ENCODE results near the gene TP53.

TP53 gene

GRCh38 chr17:7654832-7655540 is 32.3 kb downstream of the TP53 start:
- Histone ChIP-seq H2AK5ac (ENCODE audit: low read length, severe bottlenecking) (no peak overlapping the region), H2BK120ac (ENCODE audit: low read depth, low read length) (no peak overlapping the region), H3K14ac (ENCODE audit: low read length in 2 of 2) (no peak overlapping the region), H3K18ac (ENCODE audit: low read depth in 1 of 2, low read length in 2 of 2) (no peak overlapping the region), H2BK12ac (ENCODE audit: low read length in 2 of 2) (no peak overlapping the region), H2BK5ac (ENCODE audit: low read depth, low read length, poor library complexity, severe bottlenecking) (no peak overlapping the region), H3K9me3 (ENCODE audit: control insufficient read depth, low read length) (no peaks in the 10 kb centered on the region), H3K4me3 (ENCODE audit: insufficient read depth in 1 of 2, low read depth in 1 of 2, low read length in 2 of 2) (no peak overlapping the region), H3K27me3 (ENCODE audit: control insufficient read depth in 1 of 2, insufficient read depth in 1 of 2, low read length in 2 of 2) (peaks cover 59 to 65% of the 10 kb centered on the region in 2 experiments), H2AFZ (ENCODE audit: low read depth, low read length) (no peak overlapping the region), H3K27ac (ENCODE audit: low read length, poor library complexity, severe bottlenecking) (no peak overlapping the region), H3K23ac (ENCODE audit: low read length in 2 of 2) (no peak overlapping the region), H3K36me3 (ENCODE audit: control insufficient read depth in 1 of 2, insufficient read depth in 2 of 2, low read depth in 1 of 2, low read length in 2 of 2) (no peaks in the 10 kb centered on the region), H3K4me2 (ENCODE audit: low read length, poor library complexity, severe bottlenecking) (no peak overlapping the region), H3K4me1 (ENCODE audit: control insufficient read depth, insufficient read depth, low read depth, low read length) (peaks cover 21% of the 10 kb centered on the region), H4K8ac (ENCODE audit: low read length) (no peak overlapping the region), H3K9ac (ENCODE audit: low read length) (no peak overlapping the region), H3K79me1 (replicated peaks; ENCODE audit: low read length, poor library complexity, severe bottlenecking) (no peaks in the 10 kb centered on the region), H4K91ac (ENCODE audit: low read length) (no peak overlapping the region), H3K4ac (ENCODE audit: low read depth in 1 of 2, low read length in 2 of 2) (no peak overlapping the region), H2BK15ac (ENCODE audit: low read depth, poor library complexity, severe bottlenecking) (no peak overlapping the region)
- 84% methylated on average over 13 of the region's 16 CpGs for WGBS
- no peak for DNase-seq

GRCh38 chr17:7652388-7653356 is 34.6 kb downstream of the TP53 start:
- Histone ChIP-seq H3K9me3 (ENCODE audit: control insufficient read depth, low read length) (no peaks in the 10 kb centered on the region), H3K4me3 (ENCODE audit: insufficient read depth in 1 of 2, low read depth in 1 of 2, low read length in 2 of 2) (no peak overlapping the region), H2BK15ac (ENCODE audit: low read depth, poor library complexity, severe bottlenecking) (no peak overlapping the region), H3K36me3 (ENCODE audit: control insufficient read depth in 1 of 2, insufficient read depth in 2 of 2, low read depth in 1 of 2, low read length in 2 of 2) (no peaks in the 10 kb centered on the region), H4K91ac (ENCODE audit: low read length) (no peak overlapping the region), H2BK120ac (ENCODE audit: low read depth, low read length) (no peak overlapping the region), H3K27ac (ENCODE audit: low read length, poor library complexity, severe bottlenecking) (no peak overlapping the region), H3K79me1 (replicated peaks; ENCODE audit: low read length, poor library complexity, severe bottlenecking) (no peaks in the 10 kb centered on the region), H3K4me1 (ENCODE audit: control insufficient read depth, insufficient read depth, low read depth, low read length) (peaks cover 23% of the 10 kb centered on the region), H3K4ac (ENCODE audit: low read depth in 1 of 2, low read length in 2 of 2) (no peak overlapping the region), H3K23ac (ENCODE audit: low read length in 2 of 2) (no peak overlapping the region), H3K9ac (ENCODE audit: low read length) (no peak overlapping the region), H4K8ac (ENCODE audit: low read length) (no peak overlapping the region), H3K14ac (ENCODE audit: low read length in 2 of 2) (no peak overlapping the region), H2AFZ (ENCODE audit: low read depth, low read length) (no peak overlapping the region), H3K27me3 (ENCODE audit: control insufficient read depth in 1 of 2, insufficient read depth in 1 of 2, low read length in 2 of 2) (peaks cover 68 to 73% of the 10 kb centered on the region in 2 experiments), H3K18ac (ENCODE audit: low read depth in 1 of 2, low read length in 2 of 2) (no peak overlapping the region), H3K4me2 (ENCODE audit: low read length, poor library complexity, severe bottlenecking) (no peak overlapping the region), H2BK12ac (ENCODE audit: low read length in 2 of 2) (no peak overlapping the region), H2AK5ac (ENCODE audit: low read length, severe bottlenecking) (no peak overlapping the region), H2BK5ac (ENCODE audit: low read depth, low read length, poor library complexity, severe bottlenecking) (no peak overlapping the region)
- WGBS = 86% methylated on average over 7 of the region's 12 CpGs
- no peak for DNase-seq

- H4K91ac ChIP-seq (ENCODE audit: low read length) = no peak overlapping the region
- H3K4ac ChIP-seq (ENCODE audit: low read depth in 1 of 2, low read length in 2 of 2) = no peak overlapping the region
- 11% methylated on average over 26 of the region's 54 CpGs for WGBS
- no peak overlapping the region for H2AK5ac ChIP-seq (ENCODE audit: low read length, severe bottlenecking)
- H4K8ac ChIP-seq (ENCODE audit: low read length) = no peak overlapping the region
- peak overlapping the region; percentile 10 for H2AFZ ChIP-seq (ENCODE audit: low read depth, low read length)
- peak overlapping the region; percentile 23 for H2BK120ac ChIP-seq (ENCODE audit: low read depth, low read length)
- no peaks in the 10 kb centered on the region for H3K9me3 ChIP-seq (ENCODE audit: control insufficient read depth, low read length)
- DNase-seq = no peak
- H2BK15ac ChIP-seq (ENCODE audit: low read depth, poor library complexity, severe bottlenecking) = peak overlapping the region; percentile 40
- no peak overlapping the region for H2BK5ac ChIP-seq (ENCODE audit: low read depth, low read length, poor library complexity, severe bottlenecking)
- peaks cover 67 to 71% of the 10 kb centered on the region in 2 experiments for H3K27me3 ChIP-seq (ENCODE audit: control insufficient read depth in 1 of 2, insufficient read depth in 1 of 2, low read length in 2 of 2)
- H3K9ac ChIP-seq (ENCODE audit: low read length) = no peak overlapping the region
- H3K14ac ChIP-seq (ENCODE audit: low read length in 2 of 2) = no peak overlapping the region
- H3K23ac ChIP-seq (ENCODE audit: low read length in 2 of 2) = peak overlapping the region in 1 of 2 experiments; percentile 80
- no peak overlapping the region for H3K27ac ChIP-seq (ENCODE audit: low read length, poor library complexity, severe bottlenecking)
- H3K4me3 ChIP-seq (ENCODE audit: insufficient read depth in 1 of 2, low read depth in 1 of 2, low read length in 2 of 2) = peak overlapping the region in 1 of 2 experiments; percentile 24
- H3K36me3 ChIP-seq (ENCODE audit: control insufficient read depth in 1 of 2, insufficient read depth in 2 of 2, low read depth in 1 of 2, low read length in 2 of 2) = no peaks in the 10 kb centered on the region
- peaks cover 21% of the 10 kb centered on the region for H3K4me1 ChIP-seq (ENCODE audit: control insufficient read depth, insufficient read depth, low read depth, low read length)
- H3K18ac ChIP-seq (ENCODE audit: low read depth in 1 of 2, low read length in 2 of 2) = peak overlapping the region in 1 of 2 experiments; percentile 35
- no peaks in the 10 kb centered on the region for H3K79me1 ChIP-seq (replicated peaks; ENCODE audit: low read length, poor library complexity, severe bottlenecking)
- no peak overlapping the region for H2BK12ac ChIP-seq (ENCODE audit: low read length in 2 of 2)
- H3K4me2 ChIP-seq (ENCODE audit: low read length, poor library complexity, severe bottlenecking) = peak overlapping the region; percentile 84
These were observed 35.5 kb downstream of the TP53 start for GRCh38 chr17:7651665-7652387.
